ENCODE data around the gene TMEM119. TPM values are rescaled to one million over a fixed set of nuclear protein-coding genes. Genes with fewer than 3 reads are reported as not detected.

TMEM119 gene, protein sequence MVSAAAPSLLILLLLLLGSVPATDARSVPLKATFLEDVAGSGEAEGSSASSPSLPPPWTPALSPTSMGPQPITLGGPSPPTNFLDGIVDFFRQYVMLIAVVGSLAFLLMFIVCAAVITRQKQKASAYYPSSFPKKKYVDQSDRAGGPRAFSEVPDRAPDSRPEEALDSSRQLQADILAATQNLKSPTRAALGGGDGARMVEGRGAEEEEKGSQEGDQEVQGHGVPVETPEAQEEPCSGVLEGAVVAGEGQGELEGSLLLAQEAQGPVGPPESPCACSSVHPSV
- total RNA-seq: 904 and 1,008 TPM in 2 replicates

DNA sequence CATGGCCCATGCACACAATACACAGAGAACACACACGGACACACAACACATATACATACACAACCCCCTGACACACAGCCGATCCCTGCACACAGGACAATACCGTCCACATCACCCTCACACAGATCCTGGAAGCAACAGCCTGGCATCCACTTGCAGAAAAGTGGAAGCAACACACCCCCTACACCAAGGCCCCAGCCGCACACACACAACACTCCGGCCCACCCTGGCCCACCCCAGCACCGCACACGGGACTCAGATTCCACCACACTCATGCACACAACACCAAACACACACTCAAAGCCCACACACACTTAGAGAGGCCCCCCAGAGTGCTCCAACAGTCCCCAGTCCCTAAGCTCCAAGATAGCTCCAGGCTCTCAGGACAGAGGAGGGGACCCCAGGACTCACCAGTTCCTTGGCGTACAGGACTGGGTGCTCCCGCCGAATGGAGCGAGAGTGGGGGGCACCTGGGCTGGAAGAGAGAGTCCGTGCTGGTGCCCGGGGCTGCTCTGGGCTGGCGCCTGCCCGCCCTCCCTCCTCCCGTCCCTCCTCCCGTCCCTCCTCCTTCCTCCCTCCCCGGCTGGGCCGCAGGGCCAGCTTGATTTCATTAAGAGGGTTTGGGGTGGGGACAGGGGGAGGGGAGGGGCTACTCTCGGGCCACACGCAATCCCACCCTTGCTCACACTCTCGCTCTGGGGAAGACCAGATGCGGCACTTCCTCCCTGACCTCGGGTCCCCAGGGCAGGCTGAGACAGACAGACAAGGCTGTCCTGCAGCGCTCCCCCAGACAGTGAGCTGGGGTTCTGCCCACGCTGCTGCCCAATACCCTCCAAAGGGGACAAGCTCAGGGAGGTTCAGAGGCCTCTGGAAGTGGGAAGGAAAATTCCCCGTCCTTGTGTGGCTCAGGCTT is at the start of gene TMEM119:
TMEM119 (minus strand) TSS at position 526 of the 913 bp plus-strand sequence. CDS start 5,701 bp downstream, outside the sequence.

DNA sequence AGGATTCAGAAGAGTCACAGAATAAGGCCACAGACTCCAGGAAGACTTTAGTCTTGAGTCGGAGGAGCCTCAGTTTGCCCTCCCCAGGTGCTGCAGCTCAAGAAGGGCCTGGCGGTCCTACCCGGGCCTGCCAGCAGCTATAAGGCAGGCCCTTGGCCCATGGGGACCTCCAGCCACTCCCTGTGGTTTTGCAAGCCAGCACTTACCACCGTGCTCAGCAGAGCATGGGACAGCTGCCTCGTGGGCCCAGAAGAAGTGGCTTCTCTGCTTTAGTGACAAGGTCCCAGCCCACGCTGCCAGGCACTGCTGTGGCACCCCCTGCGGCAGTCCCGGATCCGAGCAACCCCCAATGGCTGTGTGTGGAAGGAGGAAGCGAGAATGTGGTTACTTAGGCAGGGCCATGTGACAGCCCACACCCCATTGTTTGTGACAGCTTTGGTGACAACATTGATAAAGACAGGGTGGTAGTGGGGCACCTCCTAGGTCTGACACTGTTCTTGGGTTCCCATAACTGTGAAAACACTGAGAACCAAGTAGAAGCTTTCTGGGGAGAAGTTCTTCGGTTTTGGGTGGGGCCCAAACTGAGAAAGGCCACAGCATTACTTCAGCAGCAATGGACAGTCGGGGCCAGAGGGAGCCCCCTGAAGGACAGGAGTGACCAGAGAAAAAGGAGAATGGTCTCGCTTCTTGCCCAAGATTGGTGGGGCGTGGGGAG is 35.8 kb upstream of the TMEM119 start, which contains the start of gene SELPLG:
SELPLG (minus strand) TSS at position 361 of the 715 bp plus-strand sequence. CDS start 9,587 bp downstream, outside the sequence.

DNA sequence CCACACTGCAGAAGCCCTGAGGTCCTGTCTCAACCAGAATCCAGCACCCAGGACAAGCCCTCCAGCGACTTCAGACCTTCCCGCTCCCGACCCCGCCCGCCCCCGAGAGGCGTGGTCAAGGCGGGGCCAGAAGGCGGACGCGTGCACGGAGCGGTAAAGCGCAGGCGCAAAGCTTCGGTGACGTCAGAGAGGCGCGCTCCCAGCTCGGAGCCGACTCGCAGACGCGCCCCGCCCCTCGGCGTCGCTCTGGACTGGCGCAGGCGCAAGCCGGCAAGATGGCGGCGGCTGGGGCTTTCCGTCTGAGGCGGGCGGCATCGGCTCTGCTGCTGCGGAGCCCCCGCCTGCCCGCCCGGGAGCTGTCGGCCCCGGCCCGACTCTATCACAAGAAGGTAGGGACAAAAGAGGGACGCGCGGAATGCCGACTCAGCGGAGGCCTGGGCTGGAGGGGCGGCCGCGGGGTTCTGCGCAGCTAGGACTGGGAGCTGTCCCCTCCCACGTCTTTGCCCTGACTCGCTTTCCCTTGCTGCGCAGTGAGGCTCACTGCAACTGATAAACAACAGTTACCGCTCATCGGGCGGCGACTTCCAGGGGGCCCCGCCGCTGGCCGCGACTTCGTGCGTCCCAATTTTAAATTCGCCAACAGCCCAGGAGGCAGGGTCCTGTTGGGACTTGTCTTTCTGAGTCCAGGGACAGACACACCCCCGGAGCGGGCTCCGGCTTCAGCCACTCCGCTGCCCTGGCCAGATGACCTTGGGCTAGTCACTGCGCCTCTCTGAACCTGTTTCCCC is 35.3 kb downstream of the TMEM119 start, which contains the start of gene ISCU:
ISCU (plus strand) TSS at position 249 of the 788 bp plus-strand sequence; CDS start at position 276, 27 bp downstream.

DNA sequence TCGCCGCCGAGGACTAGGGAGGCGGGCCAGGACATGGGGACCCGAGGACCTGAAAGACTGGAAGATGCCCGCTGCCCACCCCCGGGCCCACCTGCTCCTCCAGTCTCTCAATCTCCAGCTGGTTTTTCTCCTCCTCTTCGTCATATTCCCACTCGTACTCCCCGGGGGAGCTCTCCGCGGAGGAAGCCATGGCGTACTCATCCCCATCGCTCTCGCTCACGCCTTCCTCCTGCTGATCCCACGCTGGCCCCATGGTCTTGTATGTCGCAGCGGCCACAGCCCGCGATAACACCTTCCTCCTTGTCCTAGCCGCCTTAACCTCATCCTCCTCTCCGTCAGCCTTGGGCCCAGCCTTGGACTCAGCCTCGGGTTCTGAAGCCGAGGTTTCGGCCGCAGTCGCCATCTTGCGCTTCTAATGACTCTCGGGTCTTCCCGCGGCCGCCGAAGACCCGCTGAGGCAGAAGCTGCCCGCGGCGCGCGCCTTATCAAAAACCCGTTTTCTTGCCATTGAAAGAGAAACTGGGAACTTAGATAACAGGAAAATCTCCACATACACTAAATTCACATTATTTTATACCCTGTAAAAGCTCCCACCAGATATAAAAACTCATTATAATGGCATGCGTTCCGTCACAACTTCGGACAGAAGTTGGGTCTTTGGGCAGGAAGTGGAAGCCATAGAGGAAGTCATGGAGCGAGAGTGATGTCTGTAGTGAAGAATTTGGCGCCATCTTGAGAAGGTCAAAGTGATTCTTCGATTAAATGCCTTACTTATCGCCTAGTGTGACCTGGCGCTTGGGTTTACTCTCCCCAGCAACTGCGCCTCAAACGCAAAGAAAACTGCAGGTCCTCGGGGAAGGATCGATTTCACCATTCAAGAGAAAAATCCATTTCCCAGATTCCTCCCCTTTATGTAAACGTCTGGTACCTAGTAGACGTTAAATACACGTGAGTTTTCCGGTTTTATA is 36.8 kb downstream of the TMEM119 start, which contains the start of gene SART3:
SART3 (minus strand) TSS at position 422 of the 968 bp plus-strand sequence; CDS start at position 403, 19 bp downstream.

Other genes with a start within 250 kb of the TMEM119 start
- 8.3 and 9.2 TPM in 2 replicates for gene FICD, start 82.8 kb downstream of the TMEM119 start, total RNA-seq
- gene SART3, start 36.9 kb downstream of the TMEM119 start, total RNA-seq: 50.9 and 59.9 TPM in 2 replicates
- 77.4 and 95.1 TPM in 2 replicates for gene ISCU, start 35.5 kb downstream of the TMEM119 start, total RNA-seq
- gene SELPLG, start 35.8 kb upstream of the TMEM119 start, total RNA-seq: 4.0 and 4.2 TPM in 2 replicates
- gene CORO1C, start 133.4 kb upstream of the TMEM119 start, total RNA-seq: 279 and 283 TPM in 2 replicates